RWPE1 (cell line): ENCODE measurements around the gene TPBGL.

Experiments used
- CTCF ChIA-PET: fragments of 350-600 bp; sonication (Branson Sonifier 250); formaldehyde crosslinking; extraction: SDS; loops from one replicate; lab custom pipeline; 2021; lab: Yijun Ruan, JAX
- POLR2A ChIA-PET: fragments of 400-600 bp; formaldehyde crosslinking; extraction: SDS; loops from one replicate; lab custom pipeline; 2020; ENCODE audit warnings: antibody characterized with exemption; ENCODE audit not compliant: low non-redundant PET; lab: Yijun Ruan, JAX
- DNase-seq: peaks from one replicate; pipeline ENCODE4 v3.0.0; 2012; ENCODE audit warnings: low spot score
- H3K27ac ChIP-seq: fragments of 450-650 bp; 2 replicates; pipeline ENCODE4 v1.5.1; 2017
- CTCF ChIP-seq: fragments of 450-650 bp; conservative IDR thresholded peaks from 2 replicates; pipeline ENCODE4 v1.5.1; 2017; ENCODE audit warnings: low read depth, mild to moderate bottlenecking

Gene TPBGL

GRCh38 chr11:75276686-75277085 is 36.1 kb downstream of the TPBGL start:
- no peak for TF ChIP-seq CTCF
- DNase-seq: no peak
- POLR2A ChIA-PET: no interaction called here
- CTCF ChIA-PET: interaction anchor here (0.6 kb wide), 1 partner anchor 109 kb away, joined by 3 read pairs; no protein-coding TSS in a partner anchor
- no peak overlapping the region for H3K27ac ChIP-seq

GRCh38 chr11:75277211-75277805 is 36.7 kb downstream of the TPBGL start:
- no peak for DNase-seq
- TF ChIP-seq CTCF: no peak
- no peak overlapping the region for H3K27ac ChIP-seq

GRCh38 chr11:75277991-75278790 is 37.6 kb downstream of the TPBGL start:
- no peak for TF ChIP-seq CTCF
- POLR2A ChIA-PET: no interaction called here
- CTCF ChIA-PET: interaction anchor here (1.0 kb wide), 1 partner anchor 106 kb away, joined by 3 read pairs; no protein-coding TSS in a partner anchor
- no peak for DNase-seq
- H3K27ac ChIP-seq: no peak overlapping the region

More at GRCh38 chr11:75277211-75277805, 36.7 kb downstream of the TPBGL start:
- ChIA-PET CTCF (interaction anchor here (0.6 kb wide), 1 partner anchor 108 kb away, joined by 3 read pairs; no protein-coding TSS in a partner anchor), POLR2A (no interaction called here)

GRCh38 chr11:75279273-75279672 is 38.7 kb downstream of the TPBGL start:
- no peak for DNase-seq
- POLR2A ChIA-PET: no interaction called here
- no peak for TF ChIP-seq CTCF
- H3K27ac ChIP-seq: no peak overlapping the region
- CTCF ChIA-PET: interaction anchor here (0.6 to 3.6 kb wide), 8 partner anchors 8 to 468 kb away, joined by 3 to 36 read pairs (median 4); no protein-coding TSS in a partner anchor

GRCh38 chr11:75280227-75280701 is 39.7 kb downstream of the TPBGL start:
- ChIA-PET CTCF (interaction anchor here (0.5 to 3.6 kb wide), 20 partner anchors 8 to 1157 kb away, joined by 3 to 36 read pairs (median 4); no protein-coding TSS in a partner anchor), POLR2A (no interaction called here)
- no peak overlapping the region for H3K27ac ChIP-seq
- DNase-seq: peak; percentile 77
- TF ChIP-seq CTCF: peak; percentile 92

- no peak for TF ChIP-seq CTCF
- no peak overlapping the region for H3K27ac ChIP-seq
- CTCF ChIA-PET: interaction anchor here (0.5 to 3.6 kb wide), 13 partner anchors 9 to 1156 kb away, joined by 3 to 36 read pairs (median 4); partner anchors contain the start of gene ARRB1
- no peak for DNase-seq
- POLR2A ChIA-PET: no interaction called here
These were observed 40.3 kb downstream of the TPBGL start for GRCh38 chr11:75280770-75281468.
